GM12878 (cell line): ENCODE data around the gene SLC9C1. TPM values are rescaled to one million over a fixed set of nuclear protein-coding genes. Genes with fewer than 3 reads are reported as not detected.

Experiments
- ATAC-seq: fragments of 200-7000 bp; cut with Tn5 transposase; 3 replicates; pipeline ENCODE4 v1.9.1; 2020; ENCODE audit warnings: mild to moderate bottlenecking, moderate library complexity
- BruUV-seq: library from RNA; stranded (reverse); fragments of 400-500 nt; replicated peaks from 2 replicates; lab custom pipeline; 2021; lab: Mats Ljungman, UMichigan
- CTCF ChIA-PET: fragments of 300-600 bp; sonication (Branson Sonifier 250); formaldehyde crosslinking; extraction: SDS; loops from one replicate; lab custom pipeline; 2021; ENCODE audit warnings: inconsistent platforms; lab: Yijun Ruan, JAX
- POLR2A ChIA-PET: fragments of 350-600 bp; formaldehyde crosslinking; extraction: SDS; loops from one replicate; lab custom pipeline; 2021; ENCODE audit warnings: inconsistent platforms; lab: Charles Lee
- RAD21 ChIA-PET: fragments of 300-600 bp; sonication (Branson Sonifier 250); formaldehyde crosslinking; loops from one replicate; lab custom pipeline; 2023; ENCODE audit warnings: antibody characterized with exemption; ENCODE audit not compliant: unreplicated experiment; lab: Charles Lee
- SMC1A ChIA-PET: fragments of 300-600 bp; sonication (Branson Sonifier 250); formaldehyde crosslinking; loops from one replicate; lab custom pipeline; 2023; ENCODE audit not compliant: unreplicated experiment, uncharacterized antibody; lab: Charles Lee
- DNase-seq: peaks from one replicate; pipeline ENCODE4 v3.0.0-alpha.2; 2011; ENCODE audit warnings: low read depth, low spot score
- FAIRE-seq: peaks from 3 replicates; lab custom pipeline; 2011; peaks lifted over from hg19 to GRCh38; lab: Jason Lieb, UNC
- H2AFZ ChIP-seq: 2 replicates; pipeline ENCODE4 v1.6.0; 2011; ENCODE audit warnings: low read depth, low read length, control low read depth; ENCODE audit not compliant: control insufficient read depth
- H3K27ac ChIP-seq: 2 replicates; pipeline ENCODE4 v1.5.1; 2011; ENCODE audit warnings: control low read depth; ENCODE audit not compliant: control insufficient read depth, insufficient read depth
- H3K27me3 ChIP-seq, 2 experiments: replicated peaks in 1 of 2; 2 replicates each; pipeline versions ENCODE4 v1.6.0 to v1.6.1; 2011; ENCODE audit warnings: low read length in 1 of 2; ENCODE audit not compliant: control insufficient read depth in 2 of 2, insufficient read depth in 2 of 2
- H3K36me3 ChIP-seq, 2 experiments: 2 replicates each; pipeline ENCODE4 v1.5.1; 2011; ENCODE audit warnings: low read length in 1 of 2; ENCODE audit not compliant: control insufficient read depth in 2 of 2, insufficient read depth in 2 of 2
- H3K4me1 ChIP-seq: 2 replicates; pipeline ENCODE4 v1.6.1; 2011; ENCODE audit warnings: mild to moderate bottlenecking, low read length, moderate library complexity, mixed read lengths; ENCODE audit not compliant: control insufficient read depth, insufficient read depth
- H3K4me2 ChIP-seq: 2 replicates; pipeline ENCODE4 v1.6.0; 2011; ENCODE audit warnings: control low read depth; ENCODE audit not compliant: control insufficient read depth, insufficient read depth
- H3K4me3 ChIP-seq: fragments of 200-600 bp; sonication (generic); 2 replicates; pipeline ENCODE4 v1.5.1; 2016
- H3K79me2 ChIP-seq: 2 replicates; pipeline ENCODE4 v1.6.0; 2011; ENCODE audit warnings: low read length; ENCODE audit not compliant: control insufficient read depth, insufficient read depth
- H3K9ac ChIP-seq: 2 replicates; pipeline ENCODE4 v1.8.0; 2011; ENCODE audit warnings: low read length, control low read depth, mixed read lengths; ENCODE audit not compliant: control insufficient read depth, insufficient read depth
- H3K9me3 ChIP-seq: replicated peaks from 3 replicates; pipeline ENCODE4 v1.5.1; 2011; ENCODE audit warnings: mild to moderate bottlenecking, low read length; ENCODE audit not compliant: control insufficient read depth, insufficient read depth
- H4K20me1 ChIP-seq: 2 replicates; pipeline ENCODE4 v1.6.0; 2011; ENCODE audit not compliant: control insufficient read depth, insufficient read depth
- BCL11A ChIP-seq: IDR thresholded peaks from 2 replicates; pipeline ENCODE4 v1.6.1; 2011; ENCODE audit warnings: low read depth, low read length
- CHD1 ChIP-seq: IDR thresholded peaks from 2 replicates; pipeline ENCODE4 v1.6.1; 2012; ENCODE audit warnings: low read depth, low read length, improper control_type of control experiment
- MEF2B ChIP-seq: fragments of 450-650 bp; IDR thresholded peaks from 2 replicates; pipeline ENCODE4 v1.6.1; 2018; ENCODE audit warnings: mild to moderate bottlenecking, moderate library complexity; ENCODE audit not compliant: partially characterized antibody, poor library complexity, severe bottlenecking
- MTA2 ChIP-seq: fragments of 450-650 bp; IDR thresholded peaks from 2 replicates; pipeline ENCODE4 v1.6.1; 2016; ENCODE audit warnings: low read depth, mild to moderate bottlenecking, moderate library complexity
- SIN3A ChIP-seq: IDR thresholded peaks from 2 replicates; pipeline ENCODE4 v1.6.1; 2012; ENCODE audit warnings: low read depth, low read length, improper control_type of control experiment
- ZBED1 ChIP-seq: IDR thresholded peaks from 2 replicates; pipeline ENCODE4 v1.6.1; 2016; ENCODE audit warnings: borderline replicate concordance
- ZNF274 ChIP-seq: IDR thresholded peaks from one replicate; pipeline ENCODE4 v1.8.0; 2011; ENCODE audit not compliant: insufficient read length, insufficient read depth
- WGBS: methylation state at CpG from one replicate; pipeline ENCODE4 v1.1.6; 2016; ENCODE audit warnings: low lambda C conversion rate; ENCODE audit not compliant: insufficient replicate concordance, insufficient coverage; ENCODE audit errors: missing lambda C conversion rate; 5-methylcytosine and 5-hydroxymethylcytosine counted together
- in situ Hi-C: fragments of 300-500 bp; cut with MboI; formaldehyde crosslinking; loops from 9 replicates; pipeline ENCODE4 v1.14.3; 2018; ENCODE audit warnings: mixed read lengths
- intact Hi-C: fragments of 100-400 bp; cut with micrococcal nuclease; formaldehyde crosslinking; loops from one replicate; pipeline ENCODE4 v1.14.2; 2022; ENCODE audit not compliant: unreplicated experiment
- polyA plus RNA-seq, 11 experiments: library from polyadenylated mRNA; depleted of rRNA in 4 of 11; unstranded in 6 of 11; stranded (reverse) in 5 of 11; fragments of >200 nt; fragmentation: Nextera tagmentation in 4 of 11; fragmentation: Illumina TruSeq in 1 of 11; extraction: Ambion mirVana in 4 of 11; extraction: Trizol in 1 of 11; gene quantifications; 1 replicate in 1 of 11; 2 replicates in 10 of 11; pipeline versions ENCODE4 v1.2.1 to v1.2.3, GENCODE V29; 2011 to 2016; ENCODE audit warnings: inconsistent platforms in 2 of 11, missing spikeins in 2 of 11, low read depth in 1 of 11
- total RNA-seq, 4 experiments: library from RNA; depleted of rRNA in 3 of 4; stranded (reverse); fragments of >200 nt in 3 of 4; fragmentation: Illumina TruSeq in 1 of 4; extraction: Trizol in 1 of 4; gene quantifications; 2 replicates each; pipeline versions ENCODE4 v1.2.1 to v1.2.3, GENCODE V29; 2013 to 2021
- TF ChIP-seq, protein P1 (sequence below): fragments of 450-650 bp; IDR thresholded peaks from 2 replicates; pipeline ENCODE4 v1.6.1; 2017; ENCODE audit warnings: mild to moderate bottlenecking, low read depth, inconsistent platforms; ENCODE audit not compliant: poor library complexity, severe bottlenecking
- TF ChIP-seq, protein P2 (sequence below): fragments of 450-650 bp; IDR thresholded peaks from 2 replicates; pipeline ENCODE4 v1.6.1; 2016; ENCODE audit warnings: mild to moderate bottlenecking
- TF ChIP-seq, protein P3 (sequence below): IDR thresholded peaks from 2 replicates; pipeline ENCODE4 v1.6.1; 2012; ENCODE audit warnings: mild to moderate bottlenecking, low read depth, low read length

Gene SLC9C1
- total and polyA plus RNA-seq, 10 of the 15 experiments (the other 5 are each of a cell fraction or from before 2014, with no cell fraction given): not detected

DNA sequence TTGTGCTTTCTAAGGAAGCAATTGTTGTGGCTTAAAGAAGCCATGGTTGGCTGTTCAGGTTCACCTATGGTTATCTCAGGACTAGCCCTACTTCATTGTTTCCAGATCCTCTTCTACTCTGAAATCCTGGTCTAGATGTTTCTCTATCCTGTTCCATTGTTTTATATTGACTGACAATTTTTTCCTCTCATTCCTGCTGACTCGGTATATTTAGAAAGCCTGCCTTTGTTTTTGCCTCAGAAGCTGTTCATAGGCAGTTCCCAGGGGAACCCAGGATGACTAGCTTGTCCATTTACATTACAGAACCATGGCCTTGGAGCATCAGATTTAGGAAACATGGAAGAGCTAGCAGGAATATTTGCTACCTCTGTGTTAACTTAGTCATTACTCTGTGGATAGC, 64.0 kb downstream of the SLC9C1 start:
- Histone ChIP-seq H3K4me1 (no peaks in the 10 kb centered on the region), H2AFZ (no peak overlapping the region), H3K27ac (no peak overlapping the region), H3K4me3 (no peak overlapping the region), H3K36me3 (no peaks in the 10 kb centered on the region), H3K9ac (no peak overlapping the region), H3K27me3 (no peaks in the 10 kb centered on the region), H4K20me1 (no peaks in the 10 kb centered on the region), H3K4me2 (no peak overlapping the region), H3K79me2 (no peaks in the 10 kb centered on the region), H3K9me3 (no peaks in the 10 kb centered on the region; the same call in 2 of the 3 replicates)
- POLR2A ChIA-PET: no interaction called here
- intact Hi-C loops: loop anchor here (5.0 kb wide), 1 partner anchor 343 kb away; no protein-coding TSS in a partner anchor
- DNase-seq: no peak
- SMC1A ChIA-PET: interaction anchor here (0.8 to 1.3 kb wide), 2 partner anchors 91 to 92 kb away, joined by 3 to 5 read pairs; no protein-coding TSS in a partner anchor
- TF ChIP-seq MTA2 (no peak), SIN3A (no peak), ZBED1 (no peak), MEF2B (no peak), ZNF274 (no peak), CHD1 (no peak), BCL11A (no peak)
- TF ChIP-seq, protein P1, sequence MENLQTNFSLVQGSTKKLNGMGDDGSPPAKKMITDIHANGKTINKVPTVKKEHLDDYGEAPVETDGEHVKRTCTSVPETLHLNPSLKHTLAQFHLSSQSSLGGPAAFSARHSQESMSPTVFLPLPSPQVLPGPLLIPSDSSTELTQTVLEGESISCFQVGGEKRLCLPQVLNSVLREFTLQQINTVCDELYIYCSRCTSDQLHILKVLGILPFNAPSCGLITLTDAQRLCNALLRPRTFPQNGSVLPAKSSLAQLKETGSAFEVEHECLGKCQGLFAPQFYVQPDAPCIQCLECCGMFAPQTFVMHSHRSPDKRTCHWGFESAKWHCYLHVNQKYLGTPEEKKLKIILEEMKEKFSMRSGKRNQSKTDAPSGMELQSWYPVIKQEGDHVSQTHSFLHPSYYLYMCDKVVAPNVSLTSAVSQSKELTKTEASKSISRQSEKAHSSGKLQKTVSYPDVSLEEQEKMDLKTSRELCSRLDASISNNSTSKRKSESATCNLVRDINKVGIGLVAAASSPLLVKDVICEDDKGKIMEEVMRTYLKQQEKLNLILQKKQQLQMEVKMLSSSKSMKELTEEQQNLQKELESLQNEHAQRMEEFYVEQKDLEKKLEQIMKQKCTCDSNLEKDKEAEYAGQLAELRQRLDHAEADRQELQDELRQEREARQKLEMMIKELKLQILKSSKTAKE: no peak
- TF ChIP-seq, protein P2, sequence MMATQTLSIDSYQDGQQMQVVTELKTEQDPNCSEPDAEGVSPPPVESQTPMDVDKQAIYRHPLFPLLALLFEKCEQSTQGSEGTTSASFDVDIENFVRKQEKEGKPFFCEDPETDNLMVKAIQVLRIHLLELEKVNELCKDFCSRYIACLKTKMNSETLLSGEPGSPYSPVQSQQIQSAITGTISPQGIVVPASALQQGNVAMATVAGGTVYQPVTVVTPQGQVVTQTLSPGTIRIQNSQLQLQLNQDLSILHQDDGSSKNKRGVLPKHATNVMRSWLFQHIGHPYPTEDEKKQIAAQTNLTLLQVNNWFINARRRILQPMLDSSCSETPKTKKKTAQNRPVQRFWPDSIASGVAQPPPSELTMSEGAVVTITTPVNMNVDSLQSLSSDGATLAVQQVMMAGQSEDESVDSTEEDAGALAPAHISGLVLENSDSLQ: no peak
- TF ChIP-seq, protein P3, sequence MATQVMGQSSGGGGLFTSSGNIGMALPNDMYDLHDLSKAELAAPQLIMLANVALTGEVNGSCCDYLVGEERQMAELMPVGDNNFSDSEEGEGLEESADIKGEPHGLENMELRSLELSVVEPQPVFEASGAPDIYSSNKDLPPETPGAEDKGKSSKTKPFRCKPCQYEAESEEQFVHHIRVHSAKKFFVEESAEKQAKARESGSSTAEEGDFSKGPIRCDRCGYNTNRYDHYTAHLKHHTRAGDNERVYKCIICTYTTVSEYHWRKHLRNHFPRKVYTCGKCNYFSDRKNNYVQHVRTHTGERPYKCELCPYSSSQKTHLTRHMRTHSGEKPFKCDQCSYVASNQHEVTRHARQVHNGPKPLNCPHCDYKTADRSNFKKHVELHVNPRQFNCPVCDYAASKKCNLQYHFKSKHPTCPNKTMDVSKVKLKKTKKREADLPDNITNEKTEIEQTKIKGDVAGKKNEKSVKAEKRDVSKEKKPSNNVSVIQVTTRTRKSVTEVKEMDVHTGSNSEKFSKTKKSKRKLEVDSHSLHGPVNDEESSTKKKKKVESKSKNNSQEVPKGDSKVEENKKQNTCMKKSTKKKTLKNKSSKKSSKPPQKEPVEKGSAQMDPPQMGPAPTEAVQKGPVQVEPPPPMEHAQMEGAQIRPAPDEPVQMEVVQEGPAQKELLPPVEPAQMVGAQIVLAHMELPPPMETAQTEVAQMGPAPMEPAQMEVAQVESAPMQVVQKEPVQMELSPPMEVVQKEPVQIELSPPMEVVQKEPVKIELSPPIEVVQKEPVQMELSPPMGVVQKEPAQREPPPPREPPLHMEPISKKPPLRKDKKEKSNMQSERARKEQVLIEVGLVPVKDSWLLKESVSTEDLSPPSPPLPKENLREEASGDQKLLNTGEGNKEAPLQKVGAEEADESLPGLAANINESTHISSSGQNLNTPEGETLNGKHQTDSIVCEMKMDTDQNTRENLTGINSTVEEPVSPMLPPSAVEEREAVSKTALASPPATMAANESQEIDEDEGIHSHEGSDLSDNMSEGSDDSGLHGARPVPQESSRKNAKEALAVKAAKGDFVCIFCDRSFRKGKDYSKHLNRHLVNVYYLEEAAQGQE: no peak
- WGBS: 86% methylated on average over 1 of the region's 1 CpG
- FAIRE-seq: no peak
- in situ Hi-C loops: no loop called here
- no TSS peak for BruUV-seq
- ATAC-seq: no peak
- CTCF ChIA-PET: interaction anchor here (0.7 to 1.2 kb wide), 2 partner anchors 63 to 749 kb away, joined by 3 to 4 read pairs; no protein-coding TSS in a partner anchor
- RAD21 ChIA-PET: no interaction called here
